Trophoblast cell (in vitro differentiated cells and primary cell): ENCODE measurements around the gene CFTR.
"Not testable (repeated sequence)": the region's sequence is repeated elsewhere in the genome, so short reads cannot be mapped to it uniquely, and the experiment has no call there.

Experiments used
- DNase-seq, 2 donors: peaks; one replicate each; pipeline ENCODE4 v3.0.0-alpha.2; 2016
- H2AFZ ChIP-seq: 2 replicates; pipeline ENCODE4 v1.6.1; 2013; ENCODE audit warnings: low read length, moderate library complexity, mild to moderate bottlenecking; ENCODE audit not compliant: insufficient read depth, poor library complexity
- H2AK5ac ChIP-seq: 2 replicates; pipeline ENCODE4 v1.6.1; 2013; ENCODE audit warnings: mild to moderate bottlenecking, low read length
- H2BK120ac ChIP-seq: 2 replicates; pipeline ENCODE4 v1.6.1; 2013; ENCODE audit warnings: low read length, mild to moderate bottlenecking, moderate library complexity; ENCODE audit not compliant: insufficient read depth, poor library complexity
- H2BK12ac ChIP-seq: 2 replicates; pipeline ENCODE4 v1.6.1; 2013; ENCODE audit warnings: mild to moderate bottlenecking, low read length, moderate library complexity
- H2BK5ac ChIP-seq: 2 replicates; pipeline ENCODE4 v1.6.1; 2013; ENCODE audit warnings: low read length, low read depth, moderate library complexity, mild to moderate bottlenecking; ENCODE audit not compliant: poor library complexity
- H3K14ac ChIP-seq: 2 replicates; pipeline ENCODE4 v1.6.1; 2013; ENCODE audit warnings: mild to moderate bottlenecking, low read length
- H3K18ac ChIP-seq: 2 replicates; pipeline ENCODE4 v1.6.1; 2013; ENCODE audit warnings: mild to moderate bottlenecking, low read length
- H3K23ac ChIP-seq: 2 replicates; pipeline ENCODE4 v1.6.1; 2013; ENCODE audit warnings: low read length
- H3K27ac ChIP-seq: 2 replicates; pipeline ENCODE4 v1.5.1; 2013; ENCODE audit warnings: low read depth, mild to moderate bottlenecking, inconsistent platforms, low read length, moderate library complexity
- H3K27me3 ChIP-seq: 2 replicates; pipeline ENCODE4 v1.6.1; 2013; ENCODE audit warnings: inconsistent platforms, mild to moderate bottlenecking, low read length, moderate library complexity; ENCODE audit not compliant: insufficient read depth
- H3K36me3 ChIP-seq, 2 experiments: 1 replicate in 1 of 2; 2 replicates in 1 of 2; pipeline ENCODE4 v1.6.1; 2013; ENCODE audit warnings: low read length in 2 of 2, mild to moderate bottlenecking in 2 of 2, moderate library complexity in 1 of 2; ENCODE audit not compliant: insufficient read depth in 2 of 2, control insufficient read depth in 1 of 2
- H3K4ac ChIP-seq: 2 replicates; pipeline ENCODE4 v1.6.1; 2013; ENCODE audit warnings: low read depth, mild to moderate bottlenecking, low read length, moderate library complexity
- H3K4me1 ChIP-seq, 2 experiments: 1 replicate in 1 of 2; 2 replicates in 1 of 2; pipeline ENCODE4 v1.6.1; 2013; ENCODE audit warnings: low read length in 2 of 2, mild to moderate bottlenecking in 2 of 2, moderate library complexity in 1 of 2; ENCODE audit not compliant: insufficient read depth in 2 of 2, control insufficient read depth in 1 of 2
- H3K4me2 ChIP-seq: 2 replicates; pipeline ENCODE4 v1.6.1; 2013; ENCODE audit warnings: inconsistent platforms, mild to moderate bottlenecking, low read length, moderate library complexity
- H3K4me3 ChIP-seq: 2 replicates; pipeline ENCODE4 v1.5.1; 2013; ENCODE audit warnings: mild to moderate bottlenecking, low read depth, low read length, inconsistent platforms
- H3K79me1 ChIP-seq: one replicate; pipeline ENCODE4 v1.6.1; 2013; ENCODE audit warnings: low read length
- H3K79me2 ChIP-seq: 2 replicates; pipeline ENCODE4 v1.6.1; 2013; ENCODE audit warnings: low read length, mild to moderate bottlenecking; ENCODE audit not compliant: control insufficient read depth, insufficient read depth, poor library complexity
- H3K9ac ChIP-seq: 2 replicates; pipeline ENCODE4 v1.6.1; 2013; ENCODE audit warnings: mild to moderate bottlenecking, low read length
- H3K9me3 ChIP-seq: 2 replicates; pipeline ENCODE4 v1.6.1; 2013; ENCODE audit warnings: low read depth, mild to moderate bottlenecking, control low read depth, inconsistent platforms, low read length; ENCODE audit not compliant: insufficient read depth
- H4K12ac ChIP-seq: 2 replicates; pipeline ENCODE4 v1.6.1; 2013; ENCODE audit warnings: low read depth, mild to moderate bottlenecking, low read length, moderate library complexity
- H4K8ac ChIP-seq: 2 replicates; pipeline ENCODE4 v1.6.1; 2013; ENCODE audit warnings: low read depth, mild to moderate bottlenecking, low read length, moderate library complexity
- H4K91ac ChIP-seq: one replicate; pipeline ENCODE4 v1.6.1; 2013; ENCODE audit warnings: low read depth, mild to moderate bottlenecking, low read length, moderate library complexity
- WGBS: extraction: QIAGEN DNeasy Blood & Tissue Kit; methylation state at CpG from one replicate; pipeline ENCODE4 v1.1.7; 2013; ENCODE audit warnings: missing lambda C conversion rate; ENCODE audit not compliant: insufficient read length, insufficient coverage; ENCODE audit errors: extremely low coverage; 5-methylcytosine and 5-hydroxymethylcytosine counted together

CFTR gene

GRCh38 chr7:117505238-117505637 is 25.4 kb downstream of the CFTR start:
- H3K9me3 ChIP-seq: no peaks in the 10 kb centered on the region
- H2AK5ac ChIP-seq: no peak overlapping the region
- H3K4me2 ChIP-seq: no peak overlapping the region
- H3K14ac ChIP-seq: no peak overlapping the region
- no peak overlapping the region for H3K27ac ChIP-seq
- H3K79me2 ChIP-seq: no peaks in the 10 kb centered on the region
- no peak overlapping the region for H4K8ac ChIP-seq
- no peak overlapping the region for H3K9ac ChIP-seq
- no peaks in the 10 kb centered on the region for H3K27me3 ChIP-seq
- H3K18ac ChIP-seq: no peak overlapping the region
- no peak overlapping the region for H2BK5ac ChIP-seq
- no peak overlapping the region for H3K23ac ChIP-seq
- WGBS: no CpG with 5 or more reads among the region's 3 CpGs
- H2AFZ ChIP-seq: no peak overlapping the region
- no peaks in the 10 kb centered on the region for H3K4me1 ChIP-seq
- no peaks in the 10 kb centered on the region for H3K79me1 ChIP-seq
- no peak overlapping the region for H4K12ac ChIP-seq
- no peak overlapping the region for H3K4ac ChIP-seq
- no peak overlapping the region for H2BK12ac ChIP-seq
- no peak overlapping the region for H4K91ac ChIP-seq
- H3K36me3 ChIP-seq: no peaks in the 10 kb centered on the region
- DNase-seq: no peak
- no peak overlapping the region for H2BK120ac ChIP-seq
- H3K4me3 ChIP-seq: no peak overlapping the region

GRCh38 chr7:117508676-117509075 is 28.9 kb downstream of the CFTR start:
- DNase-seq: no peak
- no peak overlapping the region for H2BK5ac ChIP-seq
- H4K12ac ChIP-seq: no peak overlapping the region
- no peak overlapping the region for H3K4me3 ChIP-seq
- H4K8ac ChIP-seq: no peak overlapping the region
- no peak overlapping the region for H3K9ac ChIP-seq
- H3K27ac ChIP-seq: no peak overlapping the region
- no peak overlapping the region for H2AFZ ChIP-seq
- no peaks in the 10 kb centered on the region for H3K4me1 ChIP-seq
- H4K91ac ChIP-seq: no peak overlapping the region
- H3K23ac ChIP-seq: no peak overlapping the region
- H2BK120ac ChIP-seq: no peak overlapping the region
- no CpG with 5 or more reads among the region's 1 CpG for WGBS
- H3K79me2 ChIP-seq: no peaks in the 10 kb centered on the region
- H3K36me3 ChIP-seq: no peaks in the 10 kb centered on the region
- no peak overlapping the region for H3K4ac ChIP-seq
- H3K79me1 ChIP-seq: no peaks in the 10 kb centered on the region
- no peak overlapping the region for H3K18ac ChIP-seq
- no peak overlapping the region for H3K4me2 ChIP-seq
- no peak overlapping the region for H3K14ac ChIP-seq
- H3K27me3 ChIP-seq: no peaks in the 10 kb centered on the region
- H2BK12ac ChIP-seq: no peak overlapping the region
- H2AK5ac ChIP-seq: no peak overlapping the region
- H3K9me3 ChIP-seq: no peaks in the 10 kb centered on the region

- not testable (repeated sequence) for H3K23ac ChIP-seq, H3K79me2 ChIP-seq, H3K79me1 ChIP-seq, H4K12ac ChIP-seq, H3K4me1 ChIP-seq, H2AK5ac ChIP-seq, H3K27me3 ChIP-seq, H3K9ac ChIP-seq, H2BK12ac ChIP-seq, H3K36me3 ChIP-seq, H3K4me3 ChIP-seq, H3K4ac ChIP-seq, H2BK120ac ChIP-seq, DNase-seq, H2BK5ac ChIP-seq, H2AFZ ChIP-seq, H3K9me3 ChIP-seq, H3K27ac ChIP-seq, H4K91ac ChIP-seq, H3K4me2 ChIP-seq, H4K8ac ChIP-seq, H3K18ac ChIP-seq, H3K14ac ChIP-seq
- no CpG with 5 or more reads among the region's 1 CpG for WGBS
Measured at GRCh38 chr7:117517194-117517593, 37.4 kb downstream of the CFTR start.

GRCh38 chr7:117530390-117530789 is 50.6 kb downstream of the CFTR start:
- no peak overlapping the region for H3K4ac ChIP-seq
- no peak for DNase-seq
- H3K18ac ChIP-seq: no peak overlapping the region
- no peaks in the 10 kb centered on the region for H3K36me3 ChIP-seq
- no peak overlapping the region for H2AK5ac ChIP-seq
- H2BK5ac ChIP-seq: no peak overlapping the region
- no peak overlapping the region for H3K23ac ChIP-seq
- H3K9me3 ChIP-seq: no peaks in the 10 kb centered on the region
- no peak overlapping the region for H4K91ac ChIP-seq
- H3K79me2 ChIP-seq: no peaks in the 10 kb centered on the region
- no peak overlapping the region for H4K8ac ChIP-seq
- H3K9ac ChIP-seq: no peak overlapping the region
- H3K4me3 ChIP-seq: no peak overlapping the region
- H3K27me3 ChIP-seq: no peaks in the 10 kb centered on the region
- no peak overlapping the region for H2BK120ac ChIP-seq
- H2AFZ ChIP-seq: no peak overlapping the region
- no peaks in the 10 kb centered on the region for H3K4me1 ChIP-seq
- no peak overlapping the region for H4K12ac ChIP-seq
- no peaks in the 10 kb centered on the region for H3K79me1 ChIP-seq
- H2BK12ac ChIP-seq: no peak overlapping the region
- no peak overlapping the region for H3K4me2 ChIP-seq
- H3K14ac ChIP-seq: no peak overlapping the region
- no peak overlapping the region for H3K27ac ChIP-seq
